ENCODE results near the gene CDH18.

The CDH18 gene

DNA sequence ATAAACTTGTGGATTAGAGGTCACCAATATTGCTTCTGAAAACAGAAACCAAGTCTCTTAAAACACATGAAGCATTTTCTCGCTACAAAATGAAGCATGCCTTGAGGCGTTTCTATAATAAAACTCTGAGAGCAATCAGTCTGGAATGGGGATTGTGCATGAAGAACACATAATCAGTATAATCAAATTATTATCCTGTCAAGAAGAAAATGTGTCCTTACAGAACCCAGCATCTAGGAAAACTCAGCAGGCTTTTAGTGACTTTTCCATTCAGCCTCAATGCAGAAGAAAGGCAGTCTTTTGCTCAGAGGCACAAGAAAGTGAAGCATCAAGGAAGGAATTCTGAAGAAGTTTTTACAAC lies 121.9 kb downstream of the CDH18 start:
- H3K27ac ChIP-seq (ENCODE audit: low read depth, low read length) = no peak overlapping the region
- H3K9ac ChIP-seq (ENCODE audit: low read length) = no peak overlapping the region
- H3K4me3 ChIP-seq (ENCODE audit: low read length) = no peak overlapping the region
- DNase-seq = no peak
- no peak overlapping the region for H4K5ac ChIP-seq (ENCODE audit: low read length)
- H3K4me1 ChIP-seq (ENCODE audit: control insufficient read depth, low read depth, low read length) = no peaks in the 10 kb centered on the region
- no peaks in the 10 kb centered on the region for H3K79me1 ChIP-seq (ENCODE audit: low read length)
- H3K4me2 ChIP-seq (ENCODE audit: low read length) = no peak overlapping the region
- WGBS (ENCODE audit: extremely low coverage, insufficient coverage, low lambda C conversion rate) = no CpG with 5 or more reads among the region's 2 CpGs
- no peaks in the 10 kb centered on the region for H3K27me3 ChIP-seq (ENCODE audit: insufficient read depth, low read length, poor library complexity)
- H4K8ac ChIP-seq (ENCODE audit: low read depth, low read length) = no peak overlapping the region
- no peak overlapping the region for H3K56ac ChIP-seq (ENCODE audit: low read length)
- H2BK5ac ChIP-seq (ENCODE audit: low read length) = no peak overlapping the region
- no peak overlapping the region for H3K4ac ChIP-seq (ENCODE audit: low read depth, low read length)
- H2BK15ac ChIP-seq (replicated peaks; ENCODE audit: low read depth) = no peak overlapping the region
- H3K23ac ChIP-seq (ENCODE audit: low read length) = no peak overlapping the region
- H3K36me3 ChIP-seq (ENCODE audit: control insufficient read depth, insufficient read depth, low read length) = no peaks in the 10 kb centered on the region
- no peak overlapping the region for H2BK120ac ChIP-seq (ENCODE audit: low read depth, low read length)
- no peaks in the 10 kb centered on the region for H3K79me2 ChIP-seq (ENCODE audit: control insufficient read depth, insufficient read depth, low read length)
- no peak overlapping the region for H3K18ac ChIP-seq (ENCODE audit: low read length)
- no peak overlapping the region for H2AK5ac ChIP-seq (ENCODE audit: low read length)

GRCh38 chr5:19865336-19866089 lies 122.5 kb downstream of the CDH18 start:
- no peak for DNase-seq
- Histone ChIP-seq H3K27me3 (ENCODE audit: insufficient read depth, low read length, poor library complexity) (no peaks in the 10 kb centered on the region), H3K4ac (ENCODE audit: low read depth, low read length) (no peak overlapping the region), H3K36me3 (ENCODE audit: control insufficient read depth, insufficient read depth, low read length) (no peaks in the 10 kb centered on the region), H3K56ac (ENCODE audit: low read length) (no peak overlapping the region), H4K8ac (ENCODE audit: low read depth, low read length) (no peak overlapping the region), H3K79me2 (ENCODE audit: control insufficient read depth, insufficient read depth, low read length) (no peaks in the 10 kb centered on the region), H3K4me2 (ENCODE audit: low read length) (no peak overlapping the region), H2BK5ac (ENCODE audit: low read length) (no peak overlapping the region), H3K23ac (ENCODE audit: low read length) (no peak overlapping the region), H4K5ac (ENCODE audit: low read length) (no peak overlapping the region), H3K4me1 (ENCODE audit: control insufficient read depth, low read depth, low read length) (no peaks in the 10 kb centered on the region), H2BK120ac (ENCODE audit: low read depth, low read length) (no peak overlapping the region), H2BK15ac (replicated peaks; ENCODE audit: low read depth) (no peak overlapping the region), H3K27ac (ENCODE audit: low read depth, low read length) (no peak overlapping the region), H3K79me1 (ENCODE audit: low read length) (no peaks in the 10 kb centered on the region), H3K18ac (ENCODE audit: low read length) (no peak overlapping the region), H3K4me3 (ENCODE audit: low read length) (no peak overlapping the region), H2AK5ac (ENCODE audit: low read length) (no peak overlapping the region), H3K9ac (ENCODE audit: low read length) (no peak overlapping the region)
- no CpG with 5 or more reads among the region's 6 CpGs for WGBS (ENCODE audit: extremely low coverage, insufficient coverage, low lambda C conversion rate)

GRCh38 chr5:19862711-19863110 lies 125.3 kb downstream of the CDH18 start:
- Histone ChIP-seq H3K56ac (ENCODE audit: low read length) (no peak overlapping the region), H4K5ac (ENCODE audit: low read length) (no peak overlapping the region), H3K4me1 (ENCODE audit: control insufficient read depth, low read depth, low read length) (no peaks in the 10 kb centered on the region), H3K18ac (ENCODE audit: low read length) (no peak overlapping the region), H3K4me2 (ENCODE audit: low read length) (no peak overlapping the region), H3K27me3 (ENCODE audit: insufficient read depth, low read length, poor library complexity) (no peaks in the 10 kb centered on the region), H3K23ac (ENCODE audit: low read length) (no peak overlapping the region), H3K79me1 (ENCODE audit: low read length) (no peaks in the 10 kb centered on the region), H2BK5ac (ENCODE audit: low read length) (no peak overlapping the region), H2BK15ac (replicated peaks; ENCODE audit: low read depth) (no peak overlapping the region), H3K36me3 (ENCODE audit: control insufficient read depth, insufficient read depth, low read length) (no peaks in the 10 kb centered on the region), H3K4ac (ENCODE audit: low read depth, low read length) (no peak overlapping the region), H4K8ac (ENCODE audit: low read depth, low read length) (no peak overlapping the region), H3K4me3 (ENCODE audit: low read length) (no peak overlapping the region), H3K9ac (ENCODE audit: low read length) (no peak overlapping the region), H2AK5ac (ENCODE audit: low read length) (no peak overlapping the region), H3K27ac (ENCODE audit: low read depth, low read length) (no peak overlapping the region), H3K79me2 (ENCODE audit: control insufficient read depth, insufficient read depth, low read length) (no peaks in the 10 kb centered on the region), H2BK120ac (ENCODE audit: low read depth, low read length) (no peak overlapping the region)
- WGBS (ENCODE audit: extremely low coverage, insufficient coverage, low lambda C conversion rate) = no CpG with 5 or more reads among the region's 3 CpGs
- DNase-seq = no peak

GRCh38 chr5:19859020-19859419 lies 129.0 kb downstream of the CDH18 start:
- no peak for DNase-seq
- H3K18ac ChIP-seq (ENCODE audit: low read length) = no peak overlapping the region
- no peak overlapping the region for H3K4ac ChIP-seq (ENCODE audit: low read depth, low read length)
- H3K27me3 ChIP-seq (ENCODE audit: insufficient read depth, low read length, poor library complexity) = no peaks in the 10 kb centered on the region
- H3K4me2 ChIP-seq (ENCODE audit: low read length) = no peak overlapping the region
- H4K5ac ChIP-seq (ENCODE audit: low read length) = no peak overlapping the region
- H3K79me1 ChIP-seq (ENCODE audit: low read length) = no peaks in the 10 kb centered on the region
- H4K8ac ChIP-seq (ENCODE audit: low read depth, low read length) = no peak overlapping the region
- H2BK5ac ChIP-seq (ENCODE audit: low read length) = no peak overlapping the region
- H2AK5ac ChIP-seq (ENCODE audit: low read length) = no peak overlapping the region
- no peaks in the 10 kb centered on the region for H3K79me2 ChIP-seq (ENCODE audit: control insufficient read depth, insufficient read depth, low read length)
- no peaks in the 10 kb centered on the region for H3K36me3 ChIP-seq (ENCODE audit: control insufficient read depth, insufficient read depth, low read length)
- H3K23ac ChIP-seq (ENCODE audit: low read length) = no peak overlapping the region
- H2BK15ac ChIP-seq (replicated peaks; ENCODE audit: low read depth) = no peak overlapping the region
- no peak overlapping the region for H3K27ac ChIP-seq (ENCODE audit: low read depth, low read length)
- no peak overlapping the region for H2BK120ac ChIP-seq (ENCODE audit: low read depth, low read length)
- no peak overlapping the region for H3K9ac ChIP-seq (ENCODE audit: low read length)
- no CpG with 5 or more reads among the region's 3 CpGs for WGBS (ENCODE audit: extremely low coverage, insufficient coverage, low lambda C conversion rate)
- H3K4me3 ChIP-seq (ENCODE audit: low read length) = no peak overlapping the region
- H3K56ac ChIP-seq (ENCODE audit: low read length) = no peak overlapping the region
- no peaks in the 10 kb centered on the region for H3K4me1 ChIP-seq (ENCODE audit: control insufficient read depth, low read depth, low read length)

DNA sequence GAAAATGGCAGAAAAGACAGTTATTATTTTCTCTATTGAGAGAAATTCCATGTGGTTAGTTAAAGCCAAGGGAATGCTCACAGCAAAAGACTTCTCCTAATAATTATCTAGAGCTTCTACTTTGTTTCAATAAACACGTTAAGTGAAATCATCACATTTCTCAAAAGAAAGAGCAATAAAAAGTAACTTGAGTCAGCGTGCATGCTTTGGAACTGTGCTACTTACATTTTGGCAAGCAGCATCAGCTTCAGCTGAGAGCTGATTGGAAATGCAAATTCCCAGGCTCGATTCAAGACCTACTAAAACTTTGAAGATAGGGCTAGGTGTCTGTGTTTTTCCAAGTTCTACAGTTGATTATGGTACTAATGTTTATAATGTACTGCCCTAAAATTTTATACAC lies 132.1 kb downstream of the CDH18 start:
- H3K56ac ChIP-seq (ENCODE audit: low read length) = no peak overlapping the region
- no peak overlapping the region for H3K18ac ChIP-seq (ENCODE audit: low read length)
- H3K79me2 ChIP-seq (ENCODE audit: control insufficient read depth, insufficient read depth, low read length) = no peaks in the 10 kb centered on the region
- H3K27ac ChIP-seq (ENCODE audit: low read depth, low read length) = no peak overlapping the region
- H3K4ac ChIP-seq (ENCODE audit: low read depth, low read length) = no peak overlapping the region
- no peak overlapping the region for H2BK15ac ChIP-seq (replicated peaks; ENCODE audit: low read depth)
- H2AK5ac ChIP-seq (ENCODE audit: low read length) = no peak overlapping the region
- H2BK5ac ChIP-seq (ENCODE audit: low read length) = no peak overlapping the region
- no peak overlapping the region for H3K9ac ChIP-seq (ENCODE audit: low read length)
- H3K4me2 ChIP-seq (ENCODE audit: low read length) = no peak overlapping the region
- H3K4me1 ChIP-seq (ENCODE audit: control insufficient read depth, low read depth, low read length) = no peaks in the 10 kb centered on the region
- H3K27me3 ChIP-seq (ENCODE audit: insufficient read depth, low read length, poor library complexity) = no peaks in the 10 kb centered on the region
- H3K79me1 ChIP-seq (ENCODE audit: low read length) = no peaks in the 10 kb centered on the region
- no peak overlapping the region for H2BK120ac ChIP-seq (ENCODE audit: low read depth, low read length)
- no peak overlapping the region for H4K5ac ChIP-seq (ENCODE audit: low read length)
- no peak overlapping the region for H4K8ac ChIP-seq (ENCODE audit: low read depth, low read length)
- no CpG with 5 or more reads among the region's 3 CpGs for whole genome bisulfite sequencing (ENCODE audit: extremely low coverage, insufficient coverage, low lambda C conversion rate)
- H3K36me3 ChIP-seq (ENCODE audit: control insufficient read depth, insufficient read depth, low read length) = no peaks in the 10 kb centered on the region
- no peak overlapping the region for H3K4me3 ChIP-seq (ENCODE audit: low read length)
- no peak for DNase-seq
- no peak overlapping the region for H3K23ac ChIP-seq (ENCODE audit: low read length)

DNA sequence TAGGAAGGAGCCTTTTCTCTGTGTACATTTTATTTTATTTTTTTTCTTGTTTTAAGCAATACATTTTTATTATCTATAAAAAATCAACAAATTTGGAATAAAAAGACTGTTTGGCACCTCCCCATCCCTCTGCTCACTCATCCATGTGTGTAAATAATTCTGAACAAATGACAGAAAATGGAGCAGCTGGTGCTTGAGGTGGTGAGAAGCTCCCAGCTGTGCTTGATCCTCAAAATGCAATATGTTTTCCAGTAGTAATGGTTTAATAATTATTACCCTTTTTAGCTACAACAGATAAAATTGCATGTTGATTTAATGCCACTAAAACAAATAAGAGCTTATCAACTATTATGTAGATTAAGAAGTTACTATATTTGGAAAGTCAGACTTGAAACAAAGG lies 132.5 kb downstream of the CDH18 start:
- no peak overlapping the region for H4K8ac ChIP-seq (ENCODE audit: low read depth, low read length)
- no peak overlapping the region for H3K23ac ChIP-seq (ENCODE audit: low read length)
- no peaks in the 10 kb centered on the region for H3K27me3 ChIP-seq (ENCODE audit: insufficient read depth, low read length, poor library complexity)
- no peak overlapping the region for H3K56ac ChIP-seq (ENCODE audit: low read length)
- no peaks in the 10 kb centered on the region for H3K4me1 ChIP-seq (ENCODE audit: control insufficient read depth, low read depth, low read length)
- H3K4me2 ChIP-seq (ENCODE audit: low read length) = no peak overlapping the region
- no peaks in the 10 kb centered on the region for H3K36me3 ChIP-seq (ENCODE audit: control insufficient read depth, insufficient read depth, low read length)
- no peak overlapping the region for H3K9ac ChIP-seq (ENCODE audit: low read length)
- no peak overlapping the region for H3K18ac ChIP-seq (ENCODE audit: low read length)
- no peak for DNase-seq
- no peak overlapping the region for H3K4ac ChIP-seq (ENCODE audit: low read depth, low read length)
- no peak overlapping the region for H4K5ac ChIP-seq (ENCODE audit: low read length)
- H2AK5ac ChIP-seq (ENCODE audit: low read length) = no peak overlapping the region
- no peaks in the 10 kb centered on the region for H3K79me2 ChIP-seq (ENCODE audit: control insufficient read depth, insufficient read depth, low read length)
- no peak overlapping the region for H3K27ac ChIP-seq (ENCODE audit: low read depth, low read length)
- H3K79me1 ChIP-seq (ENCODE audit: low read length) = no peaks in the 10 kb centered on the region
- H2BK5ac ChIP-seq (ENCODE audit: low read length) = no peak overlapping the region
- H3K4me3 ChIP-seq (ENCODE audit: low read length) = no peak overlapping the region
- H2BK120ac ChIP-seq (ENCODE audit: low read depth, low read length) = no peak overlapping the region
- H2BK15ac ChIP-seq (replicated peaks; ENCODE audit: low read depth) = no peak overlapping the region
